Ectodermal cell (in vitro differentiated cells): ENCODE measurements around the gene CCL1.

Experiments used
- H3K27ac ChIP-seq: 2 replicates; pipeline ENCODE4 v1.7.0; 2013; ENCODE audit warnings: mild to moderate bottlenecking, low read depth, low read length; ENCODE audit not compliant: insufficient read depth, poor library complexity, severe bottlenecking
- H3K27me3 ChIP-seq: 2 replicates; pipeline ENCODE4 v1.7.0; 2013; ENCODE audit warnings: mild to moderate bottlenecking, low read length; ENCODE audit not compliant: insufficient read depth, control insufficient read depth, poor library complexity, severe bottlenecking
- H3K36me3 ChIP-seq: one replicate; pipeline ENCODE4 v1.7.0; 2013; ENCODE audit warnings: low read length; ENCODE audit not compliant: control insufficient read depth, insufficient read depth
- H3K4me1 ChIP-seq: one replicate; pipeline ENCODE4 v1.7.0; 2013; ENCODE audit warnings: low read length; ENCODE audit not compliant: control insufficient read depth, insufficient read depth
- H3K4me3 ChIP-seq: 2 replicates; pipeline ENCODE4 v1.7.0; 2013; ENCODE audit warnings: low read depth, low read length, control low read depth; ENCODE audit not compliant: insufficient read depth
- H3K9me3 ChIP-seq: 2 replicates; pipeline ENCODE4 v1.7.0; 2013; ENCODE audit warnings: mild to moderate bottlenecking, low read length, moderate library complexity; ENCODE audit not compliant: control insufficient read depth
- WGBS, 2 experiments: methylation state at CpG; one replicate each; pipeline ENCODE4 v1.1.7; 2013; ENCODE audit warnings: missing lambda C conversion rate in 2 of 2; 5-methylcytosine and 5-hydroxymethylcytosine counted together

The CCL1 gene

DNA sequence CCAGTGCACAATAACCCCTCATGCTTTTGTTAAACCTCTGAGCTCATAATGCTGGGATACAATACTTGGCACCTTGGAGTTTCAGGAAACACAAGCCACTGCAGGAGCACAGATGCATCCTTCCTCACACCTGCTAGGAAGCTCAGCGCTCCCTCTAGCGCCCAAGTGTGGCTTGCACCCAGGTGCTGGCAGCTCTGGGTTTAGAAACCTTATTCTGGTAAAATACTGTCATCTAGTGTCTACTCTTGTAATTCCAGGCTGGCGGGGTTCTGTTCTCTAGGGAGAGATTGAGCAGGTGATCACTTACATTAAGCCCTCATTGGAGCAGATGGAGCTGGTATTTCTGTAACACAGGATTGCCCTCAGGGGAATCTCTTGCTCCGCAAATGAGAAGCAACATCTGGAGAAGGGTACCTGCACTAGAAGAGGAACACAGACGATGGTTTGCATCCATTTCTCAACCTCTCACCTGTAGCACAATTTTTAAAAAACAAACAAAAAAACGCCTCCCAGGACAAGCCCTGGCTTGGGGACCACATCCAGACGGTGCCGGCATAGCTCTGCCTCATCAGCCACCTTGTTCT is 1.5 kb downstream of the CCL1 start:
- no peak overlapping the region for H3K27ac ChIP-seq
- no peaks in the 10 kb centered on the region for H3K27me3 ChIP-seq
- H3K36me3 ChIP-seq = no peaks in the 10 kb centered on the region
- no peak overlapping the region for H3K4me3 ChIP-seq
- WGBS, 2 experiments = 34 to 40% methylated on average over 8 of the region's 8 CpGs
- H3K9me3 ChIP-seq = no peaks in the 10 kb centered on the region
- no peaks in the 10 kb centered on the region for H3K4me1 ChIP-seq

DNA sequence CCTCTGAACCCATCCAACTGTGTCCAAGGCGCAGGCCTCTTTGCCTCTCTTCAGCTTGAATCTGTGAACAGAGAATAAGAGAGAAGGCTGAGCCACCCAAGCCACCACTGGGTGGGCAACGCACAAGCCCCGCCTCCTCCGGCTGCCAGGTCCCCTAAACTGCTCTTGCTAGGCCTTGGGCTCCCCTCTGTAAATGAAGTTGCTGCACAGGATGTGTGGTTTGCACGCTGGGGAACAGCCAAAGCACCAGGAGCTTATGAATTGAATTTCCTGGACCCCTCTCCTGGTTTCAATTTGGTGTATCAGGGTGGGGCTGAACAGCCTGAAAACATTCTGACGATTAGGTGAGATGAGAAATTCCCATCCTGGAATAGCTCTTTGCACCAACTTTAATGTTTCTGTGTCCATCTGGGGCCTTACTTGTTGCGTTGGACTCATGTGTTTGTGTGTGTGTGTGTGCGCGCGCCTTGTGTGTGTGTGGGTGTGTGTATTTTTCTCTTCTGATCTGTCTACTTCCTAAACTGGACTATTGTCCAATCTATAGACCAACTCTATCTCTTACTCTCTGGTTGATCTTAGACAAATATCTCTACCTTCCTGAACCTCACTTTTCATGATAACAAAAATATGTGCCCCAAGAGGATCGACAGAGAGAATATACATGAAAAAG is 2.3 kb downstream of the CCL1 start:
- H3K36me3 ChIP-seq = no peaks in the 10 kb centered on the region
- WGBS, 2 experiments = 91 to 95% methylated on average over 7 to 11 of the region's 11 CpGs
- no peaks in the 10 kb centered on the region for H3K9me3 ChIP-seq
- no peak overlapping the region for H3K4me3 ChIP-seq
- no peaks in the 10 kb centered on the region for H3K27me3 ChIP-seq
- no peaks in the 10 kb centered on the region for H3K4me1 ChIP-seq
- H3K27ac ChIP-seq = no peak overlapping the region

DNA sequence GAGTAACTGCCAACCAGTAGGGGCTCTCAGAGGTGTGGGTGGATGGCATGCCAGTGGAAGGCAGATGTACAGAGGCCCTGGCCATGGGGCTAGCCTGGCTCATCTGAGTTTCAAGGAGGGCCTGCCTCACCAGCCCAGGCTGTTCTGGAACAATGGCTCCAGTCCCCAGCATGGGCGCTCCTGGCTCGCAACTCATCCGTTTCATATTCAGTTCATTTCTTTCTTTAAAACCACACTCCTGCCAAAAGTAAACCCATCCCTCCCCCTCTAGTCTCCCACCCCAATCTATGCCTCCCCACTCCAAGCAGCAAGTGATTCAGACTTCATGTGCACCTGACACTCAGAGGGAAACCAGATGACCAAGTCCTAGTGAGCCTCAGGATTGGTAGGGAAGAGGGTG is 4.4 kb downstream of the CCL1 start:
- no peak overlapping the region for H3K27ac ChIP-seq

DNA sequence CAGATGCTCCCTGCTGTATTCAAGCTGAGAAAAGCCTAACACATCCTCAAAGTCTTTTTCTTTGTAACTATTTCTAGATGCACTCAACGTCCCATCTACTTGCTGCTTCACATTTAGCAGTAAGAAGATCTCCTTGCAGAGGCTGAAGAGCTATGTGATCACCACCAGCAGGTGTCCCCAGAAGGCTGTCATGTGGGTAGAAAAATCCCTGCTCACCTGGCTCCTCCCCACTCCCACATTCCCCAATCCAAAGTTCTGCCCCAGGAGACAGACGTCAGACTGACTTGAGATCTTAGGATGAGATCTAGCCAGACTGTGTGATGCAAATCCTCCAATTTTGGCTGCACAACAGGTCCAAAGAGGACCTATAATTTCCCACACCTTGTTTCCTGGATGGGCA is 5.6 kb downstream of the CCL1 start:
- Histone ChIP-seq H3K4me3 (no peak overlapping the region), H3K27me3 (no peaks in the 10 kb centered on the region), H3K27ac (no peak overlapping the region), H3K4me1 (no peaks in the 10 kb centered on the region), H3K36me3 (no peaks in the 10 kb centered on the region), H3K9me3 (no peaks in the 10 kb centered on the region)
- WGBS, 2 experiments = 68 to 78% methylated on average over 2 of the region's 2 CpGs

More for the DNA sequence above, 4.4 kb downstream of the CCL1 start:
- no peaks in the 10 kb centered on the region for H3K9me3 ChIP-seq
- no peaks in the 10 kb centered on the region for H3K27me3 ChIP-seq
- no peaks in the 10 kb centered on the region for H3K36me3 ChIP-seq
- no peak overlapping the region for H3K4me3 ChIP-seq
- no peaks in the 10 kb centered on the region for H3K4me1 ChIP-seq
- 92 to 95% methylated on average over 3 of the region's 3 CpGs for WGBS, 2 experiments

DNA sequence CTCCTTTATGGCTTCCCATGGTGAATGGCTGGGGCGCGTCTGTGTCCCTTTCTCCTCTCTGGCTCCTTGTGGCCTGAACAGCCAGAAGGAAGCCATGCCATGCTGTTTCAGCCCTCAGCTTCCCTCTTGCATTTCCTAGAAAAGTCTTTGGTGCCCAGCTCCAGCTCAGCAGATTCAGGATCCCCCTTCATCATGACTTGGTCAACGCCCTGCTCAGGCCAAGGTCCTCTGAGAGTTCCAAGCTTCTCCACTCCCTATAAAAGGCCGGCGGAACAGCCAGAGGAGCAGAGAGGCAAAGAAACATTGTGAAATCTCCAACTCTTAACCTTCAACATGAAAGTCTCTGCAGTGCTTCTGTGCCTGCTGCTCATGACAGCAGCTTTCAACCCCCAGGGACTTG is 6.8 kb downstream of the CCL1 start, which contains the start of gene CCL13:
Gene CCL13, plus strand, starts transcription at position 287 of the 400 bp plus-strand sequence. Its CDS starts 47 bp downstream, at position 334.
- Histone ChIP-seq H3K27ac (no peak within 1 kb of the TSS), H3K4me1 (no peaks in the 10 kb centered on the region), H3K4me3 (no peak within 1 kb of the TSS), H3K9me3 (no peaks in the 10 kb centered on the region), H3K36me3 (no peaks in the 10 kb centered on the region), H3K27me3 (no peaks in the 10 kb centered on the region)
- WGBS, 2 experiments = 90 to 98% methylated on average over 5 of the region's 5 CpGs

DNA sequence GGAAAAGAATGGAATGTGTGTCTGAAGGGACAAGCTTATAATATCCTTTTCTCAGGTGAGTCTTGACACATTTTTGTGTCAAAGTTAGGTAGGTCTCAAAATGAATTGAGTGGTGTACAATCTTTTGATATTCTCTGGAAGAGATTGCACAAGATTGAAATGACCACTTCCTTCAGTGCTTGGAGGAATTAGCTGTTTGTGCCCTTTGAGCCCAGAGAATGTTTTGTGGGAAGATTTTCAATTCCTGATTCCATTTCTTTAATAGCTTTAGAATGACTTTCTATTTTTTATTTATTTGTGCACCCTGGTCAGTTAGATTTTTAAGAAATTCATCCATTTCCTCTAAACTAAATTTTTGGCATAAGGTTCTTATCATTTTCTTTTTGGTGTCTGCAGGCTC is 8.4 kb downstream of the CCL1 start:
- Histone ChIP-seq H3K4me3 (no peak overlapping the region), H3K27me3 (no peaks in the 10 kb centered on the region), H3K36me3 (no peaks in the 10 kb centered on the region), H3K4me1 (no peaks in the 10 kb centered on the region), H3K9me3 (no peaks in the 10 kb centered on the region), H3K27ac (no peak overlapping the region)

DNA sequence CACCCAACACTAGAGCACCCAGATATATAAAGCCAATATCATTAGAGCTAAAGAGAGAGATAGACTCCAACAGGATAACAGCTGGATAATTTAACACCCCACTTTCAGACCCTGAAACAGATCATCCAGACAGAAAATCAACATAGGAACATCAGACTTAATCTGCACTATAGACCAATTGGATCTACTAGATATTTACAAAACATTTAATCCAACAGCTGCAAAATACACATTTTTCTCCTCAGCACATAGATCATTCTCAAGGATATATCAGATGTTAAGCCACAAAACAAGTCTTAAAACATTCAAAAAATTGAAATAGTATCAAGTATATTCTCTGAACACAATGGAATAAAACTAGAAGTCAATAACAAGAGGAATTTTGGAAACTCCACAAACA is 10.8 kb downstream of the CCL1 start:
- H3K36me3 ChIP-seq = no peaks in the 10 kb centered on the region
- H3K9me3 ChIP-seq = no peaks in the 10 kb centered on the region
- H3K27ac ChIP-seq = no peak overlapping the region
- H3K27me3 ChIP-seq = no peaks in the 10 kb centered on the region
- no peaks in the 10 kb centered on the region for H3K4me1 ChIP-seq
- H3K4me3 ChIP-seq = no peak overlapping the region

DNA sequence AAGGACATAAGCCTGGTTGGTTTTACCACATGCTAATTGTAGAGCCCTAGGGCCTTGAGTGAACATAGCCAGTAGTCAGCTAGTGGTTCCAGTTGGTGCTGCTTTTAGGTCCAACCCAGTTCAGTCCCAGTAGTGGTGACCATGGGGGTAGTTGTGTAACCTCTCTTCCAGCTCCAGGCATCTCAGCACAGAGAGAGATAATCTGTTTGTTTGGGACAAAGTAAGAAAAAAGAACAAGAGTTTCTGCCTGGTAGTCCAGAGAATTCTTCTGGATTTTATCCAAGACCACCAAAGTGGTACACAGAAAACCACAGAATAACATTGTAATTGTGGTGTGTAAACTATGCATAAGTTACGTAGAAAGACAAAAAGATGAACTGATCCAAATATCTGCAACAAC is 11.9 kb downstream of the CCL1 start:
- H3K4me3 ChIP-seq = no peak overlapping the region
- H3K4me1 ChIP-seq = no peaks in the 10 kb centered on the region
- no peaks in the 10 kb centered on the region for H3K9me3 ChIP-seq
- H3K36me3 ChIP-seq = no peaks in the 10 kb centered on the region
- no peaks in the 10 kb centered on the region for H3K27me3 ChIP-seq
- WGBS, 2 experiments = 90% methylated on average over 1 of the region's 1 CpG; no CpG with 5 or more reads in 1 of the 2 experiments
- H3K27ac ChIP-seq = no peak overlapping the region

DNA sequence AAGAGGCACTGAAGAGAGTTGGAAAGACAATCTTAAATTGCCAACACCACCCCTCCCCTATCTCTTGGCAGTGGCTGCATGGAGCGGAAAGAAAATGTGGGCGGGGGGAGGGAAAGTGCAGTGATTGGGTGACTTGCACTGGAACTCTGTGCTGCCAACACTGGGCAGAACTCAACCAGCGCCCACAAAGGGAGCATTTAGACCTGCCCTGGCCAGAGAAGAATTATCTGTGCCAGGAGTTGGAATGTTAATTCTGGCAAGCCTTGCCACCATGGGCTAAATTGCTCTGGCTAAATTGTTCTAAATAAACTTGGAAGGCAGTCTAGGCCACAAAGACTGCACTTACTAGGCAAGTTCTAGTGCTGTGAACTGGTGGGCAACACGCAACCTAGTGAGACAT is 13.3 kb downstream of the CCL1 start:
- no peak overlapping the region for H3K27ac ChIP-seq
- H3K36me3 ChIP-seq = no peaks in the 10 kb centered on the region
- 80% methylated on average over 4 of the region's 4 CpGs for WGBS, 2 experiments
- no peaks in the 10 kb centered on the region for H3K4me1 ChIP-seq
- H3K27me3 ChIP-seq = no peaks in the 10 kb centered on the region
- H3K9me3 ChIP-seq = no peaks in the 10 kb centered on the region
- H3K4me3 ChIP-seq = no peak overlapping the region

DNA sequence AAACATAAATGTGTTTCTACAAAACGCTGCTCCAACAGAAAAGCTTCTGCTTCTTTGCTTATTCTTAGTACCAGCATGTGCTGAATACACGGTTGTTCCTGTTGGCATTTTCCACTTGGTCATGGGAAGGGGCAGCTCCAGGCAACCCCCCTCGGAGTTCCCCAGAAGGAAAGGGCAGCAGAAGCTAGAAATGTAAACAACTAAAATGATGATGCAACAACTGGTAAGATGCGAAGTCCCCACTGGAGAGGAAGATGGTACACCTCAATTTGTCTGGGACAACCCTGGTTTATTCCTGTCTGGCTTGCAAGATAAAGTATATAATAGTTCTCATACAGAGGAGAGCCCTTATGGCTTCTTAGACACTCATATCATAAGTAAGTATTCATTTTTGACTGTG is 16.0 kb downstream of the CCL1 start:
- WGBS, 2 experiments = 84 to 88% methylated on average over 4 of the region's 4 CpGs
- H3K36me3 ChIP-seq = no peaks in the 10 kb centered on the region
- no peaks in the 10 kb centered on the region for H3K27me3 ChIP-seq
- H3K4me1 ChIP-seq = no peaks in the 10 kb centered on the region
- H3K4me3 ChIP-seq = no peak overlapping the region
- no peaks in the 10 kb centered on the region for H3K9me3 ChIP-seq
- no peak overlapping the region for H3K27ac ChIP-seq
